Activated T-cell treated with anti-CD3 and anti-CD28 coated beads, Interleukin-2, amount 50 U/mL, for 24 hours (primary cell): ENCODE results near the gene GCDH.

ENCODE experiments used
- DNase-seq: peaks from one replicate; pipeline ENCODE4 v3.0.0-alpha.2; 2020
- H3K27ac Mint-ChIP-seq: 2 replicates; pipeline ENCODE4 v1.8.0; 2020; ENCODE audit warnings: mild to moderate bottlenecking, mixed read lengths
- H3K27me3 Mint-ChIP-seq: 2 replicates; pipeline ENCODE4 v1.8.0; 2020; ENCODE audit warnings: mixed read lengths
- H3K36me3 Mint-ChIP-seq: 2 replicates; pipeline ENCODE4 v1.8.0; 2020; ENCODE audit warnings: low read depth, mixed read lengths
- H3K4me1 Mint-ChIP-seq: 2 replicates; pipeline ENCODE4 v1.8.0; 2020; ENCODE audit warnings: low read depth, mixed read lengths
- H3K4me3 Mint-ChIP-seq: 2 replicates; pipeline ENCODE4 v1.8.0; 2020; ENCODE audit warnings: mild to moderate bottlenecking, moderate library complexity, mixed read lengths
- H3K9me3 Mint-ChIP-seq: 2 replicates; pipeline ENCODE4 v1.8.0; 2020; ENCODE audit warnings: mixed read lengths

The GCDH gene

GRCh38 chr19:12866416-12867119 lies 24.4 kb upstream of the GCDH start:
- no peaks in the 10 kb centered on the region for H3K9me3 Mint-ChIP-seq
- H3K27me3 Mint-ChIP-seq = peaks cover 10% of the 10 kb centered on the region
- H3K4me1 Mint-ChIP-seq = peaks cover 11% of the 10 kb centered on the region
- H3K36me3 Mint-ChIP-seq = no peaks in the 10 kb centered on the region
- no peak for DNase-seq
- no peak overlapping the region for H3K27ac Mint-ChIP-seq
- H3K4me3 Mint-ChIP-seq = no peak overlapping the region

- peaks cover 3% of the 10 kb centered on the region for H3K36me3 Mint-ChIP-seq
- DNase-seq = peak; percentile 82
Observed at GRCh38 chr19:12867120-12868099, 23.6 kb upstream of the GCDH start.

GRCh38 chr19:12868540-12869112 lies 22.3 kb upstream of the GCDH start:
- Mint-ChIP-seq H3K27me3 (peaks cover 5% of the 10 kb centered on the region), H3K36me3 (peaks cover 10% of the 10 kb centered on the region), H3K4me3 (no peak overlapping the region), H3K27ac (no peak overlapping the region), H3K9me3 (peaks cover 3% of the 10 kb centered on the region), H3K4me1 (peaks cover 20% of the 10 kb centered on the region)
- no peak for DNase-seq

More at GRCh38 chr19:12867120-12868099, 23.6 kb upstream of the GCDH start:
- Mint-ChIP-seq H3K4me1 (peaks cover 13% of the 10 kb centered on the region), H3K4me3 (peak overlapping the region; percentile 62), H3K9me3 (peaks cover 3% of the 10 kb centered on the region), H3K27me3 (peaks cover 10% of the 10 kb centered on the region), H3K27ac (no peak overlapping the region)

GRCh38 chr19:12871681-12872080 lies 19.3 kb upstream of the GCDH start:
- H3K4me1 Mint-ChIP-seq = peaks cover 16% of the 10 kb centered on the region
- H3K27me3 Mint-ChIP-seq = peaks cover under 1% of the 10 kb centered on the region
- H3K27ac Mint-ChIP-seq = no peak overlapping the region
- peaks cover 3% of the 10 kb centered on the region for H3K9me3 Mint-ChIP-seq
- H3K36me3 Mint-ChIP-seq = peaks cover 27% of the 10 kb centered on the region
- H3K4me3 Mint-ChIP-seq = no peak overlapping the region
- DNase-seq = no peak

- Mint-ChIP-seq H3K27ac (no peak overlapping the region), H3K9me3 (peaks cover 3% of the 10 kb centered on the region), H3K36me3 (peaks cover 31% of the 10 kb centered on the region), H3K4me3 (no peak overlapping the region), H3K4me1 (peaks cover 13% of the 10 kb centered on the region), H3K27me3 (no peaks in the 10 kb centered on the region)
- no peak for DNase-seq
Observed at GRCh38 chr19:12872255-12872654, 18.7 kb upstream of the GCDH start.

- Mint-ChIP-seq H3K4me1 (peaks cover 9% of the 10 kb centered on the region), H3K9me3 (peaks cover 3% of the 10 kb centered on the region), H3K36me3 (peaks cover 36% of the 10 kb centered on the region), H3K27ac (no peak overlapping the region), H3K27me3 (no peaks in the 10 kb centered on the region), H3K4me3 (peak overlapping the region; percentile 56)
- peak; percentile 68 for DNase-seq
Observed at GRCh38 chr19:12872941-12873890, 17.7 kb upstream of the GCDH start.

GRCh38 chr19:12873891-12874745 lies 16.8 kb upstream of the GCDH start:
- no peak overlapping the region for H3K4me3 Mint-ChIP-seq
- no peak for DNase-seq
- H3K4me1 Mint-ChIP-seq = peaks cover 9% of the 10 kb centered on the region
- peaks cover 41% of the 10 kb centered on the region for H3K36me3 Mint-ChIP-seq
- H3K27me3 Mint-ChIP-seq = no peaks in the 10 kb centered on the region
- no peak overlapping the region for H3K27ac Mint-ChIP-seq
- H3K9me3 Mint-ChIP-seq = peaks cover 3% of the 10 kb centered on the region

- no peaks in the 10 kb centered on the region for H3K27me3 Mint-ChIP-seq
- peaks cover 41% of the 10 kb centered on the region for H3K36me3 Mint-ChIP-seq
- H3K4me1 Mint-ChIP-seq = peaks cover 10% of the 10 kb centered on the region
- no peak for DNase-seq
- H3K27ac Mint-ChIP-seq = no peak overlapping the region
- H3K9me3 Mint-ChIP-seq = peaks cover 3% of the 10 kb centered on the region
- H3K4me3 Mint-ChIP-seq = no peak overlapping the region
Observed at GRCh38 chr19:12875086-12875485, 15.9 kb upstream of the GCDH start.

GRCh38 chr19:12880551-12881171 lies 10.3 kb upstream of the GCDH start:
- Mint-ChIP-seq H3K4me1 (peaks cover 29% of the 10 kb centered on the region), H3K9me3 (peaks cover 2% of the 10 kb centered on the region), H3K27ac (peak overlapping the region; percentile 81), H3K4me3 (peak overlapping the region; percentile 86), H3K27me3 (no peaks in the 10 kb centered on the region), H3K36me3 (peaks cover 24% of the 10 kb centered on the region)
- DNase-seq = no peak

- no peaks in the 10 kb centered on the region for H3K27me3 Mint-ChIP-seq
Observed at GRCh38 chr19:12881172-12881808, 9.7 kb upstream of the GCDH start, which contains the start of gene DNASE2. Gene DNASE2 (minus strand): TSS chr19:12881449. CDS start chr19:12881375, 74 bp downstream.

GRCh38 chr19:12882589-12882988 lies 8.4 kb upstream of the GCDH start:
- Mint-ChIP-seq H3K36me3 (peaks cover 12% of the 10 kb centered on the region), H3K27ac (no peak overlapping the region), H3K27me3 (no peaks in the 10 kb centered on the region), H3K4me3 (peak overlapping the region; percentile 86), H3K9me3 (peaks cover 2% of the 10 kb centered on the region), H3K4me1 (peaks cover 32% of the 10 kb centered on the region)
- no peak for DNase-seq

More at GRCh38 chr19:12881172-12881808, 9.7 kb upstream of the GCDH start, which contains the start of gene DNASE2:
- H3K36me3 Mint-ChIP-seq = peaks cover 19% of the 10 kb centered on the region
- peaks cover 31% of the 10 kb centered on the region for H3K4me1 Mint-ChIP-seq
- H3K4me3 Mint-ChIP-seq = peak within 1 kb of the TSS; percentile 86
- peak within 1 kb of the TSS; percentile 90 for H3K27ac Mint-ChIP-seq
- H3K9me3 Mint-ChIP-seq = peaks cover 2% of the 10 kb centered on the region
- peak; percentile 91 for DNase-seq

GRCh38 chr19:12884202-12884601 lies 6.8 kb upstream of the GCDH start:
- no peak for DNase-seq
- H3K9me3 Mint-ChIP-seq = peaks cover 2% of the 10 kb centered on the region
- H3K4me3 Mint-ChIP-seq = peak overlapping the region; percentile 15
- H3K36me3 Mint-ChIP-seq = peaks cover 2% of the 10 kb centered on the region
- H3K27me3 Mint-ChIP-seq = no peaks in the 10 kb centered on the region
- H3K27ac Mint-ChIP-seq = no peak overlapping the region
- peaks cover 32% of the 10 kb centered on the region for H3K4me1 Mint-ChIP-seq
